Germinal center (tissue), 1 donor: Measurements from ENCODE around the gene ARID3A.
"Not testable (repeated sequence)": the region's sequence is repeated elsewhere in the genome, so short reads cannot be mapped to it uniquely, and the experiment has no call there.

ENCODE experiments used
- DNase-seq: peaks from one replicate; pipeline ENCODE4 v3.0.0; 2012; ENCODE audit warnings: mixed read lengths, low spot score

ARID3A gene, protein sequence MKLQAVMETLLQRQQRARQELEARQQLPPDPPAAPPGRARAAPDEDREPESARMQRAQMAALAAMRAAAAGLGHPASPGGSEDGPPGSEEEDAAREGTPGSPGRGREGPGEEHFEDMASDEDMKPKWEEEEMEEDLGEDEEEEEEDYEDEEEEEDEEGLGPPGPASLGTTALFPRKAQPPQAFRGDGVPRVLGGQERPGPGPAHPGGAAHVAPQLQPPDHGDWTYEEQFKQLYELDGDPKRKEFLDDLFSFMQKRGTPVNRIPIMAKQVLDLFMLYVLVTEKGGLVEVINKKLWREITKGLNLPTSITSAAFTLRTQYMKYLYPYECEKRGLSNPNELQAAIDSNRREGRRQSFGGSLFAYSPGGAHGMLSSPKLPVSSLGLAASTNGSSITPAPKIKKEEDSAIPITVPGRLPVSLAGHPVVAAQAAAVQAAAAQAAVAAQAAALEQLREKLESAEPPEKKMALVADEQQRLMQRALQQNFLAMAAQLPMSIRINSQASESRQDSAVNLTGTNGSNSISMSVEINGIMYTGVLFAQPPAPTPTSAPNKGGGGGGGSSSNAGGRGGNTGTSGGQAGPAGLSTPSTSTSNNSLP

DNA sequence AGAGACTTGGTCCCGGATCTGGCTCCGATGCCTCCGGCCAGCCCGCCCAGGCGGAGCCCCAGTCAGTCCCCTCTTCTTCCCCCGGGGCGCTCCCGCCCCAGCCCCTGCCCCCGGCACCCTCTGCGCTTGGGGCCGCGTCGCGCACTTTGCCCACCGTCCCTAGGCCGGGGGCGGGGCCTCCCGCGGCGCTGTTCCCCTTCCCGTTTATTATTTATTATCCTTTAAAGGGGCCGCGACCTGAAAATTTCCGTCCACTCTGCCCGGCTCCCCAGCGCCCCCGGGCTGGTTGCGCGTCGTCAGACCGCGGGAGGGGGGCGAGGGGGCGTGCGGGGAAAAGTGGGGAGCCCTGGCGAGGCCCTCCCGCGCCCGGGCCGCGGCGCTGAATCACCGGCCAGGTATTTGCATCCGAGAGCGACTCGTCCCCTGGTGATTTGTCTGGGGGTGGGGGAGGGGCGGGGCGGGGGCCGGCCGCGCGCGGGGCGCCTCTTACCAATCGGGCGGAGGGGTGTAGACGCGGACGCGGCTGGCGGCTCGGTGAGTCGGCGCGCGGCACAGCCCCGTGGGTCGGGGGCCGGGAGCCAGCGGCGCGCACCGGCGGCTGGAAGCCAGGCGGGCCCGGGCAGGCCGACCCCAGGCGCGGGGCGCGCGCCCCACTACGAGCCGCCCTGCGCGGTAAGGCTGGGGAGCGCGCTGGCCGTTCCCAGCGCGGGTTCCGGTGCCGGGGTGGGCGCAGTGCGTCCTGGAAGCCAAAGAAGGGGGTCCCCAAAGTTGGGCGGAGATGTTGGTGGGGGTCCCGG is at the start of gene ARID3A:
ARID3A (plus strand) TSS at position 510 of the 797 bp plus-strand sequence. CDS start 3,494 bp downstream, outside the sequence.
- DNase-seq, result peak; percentile 87

DNA sequence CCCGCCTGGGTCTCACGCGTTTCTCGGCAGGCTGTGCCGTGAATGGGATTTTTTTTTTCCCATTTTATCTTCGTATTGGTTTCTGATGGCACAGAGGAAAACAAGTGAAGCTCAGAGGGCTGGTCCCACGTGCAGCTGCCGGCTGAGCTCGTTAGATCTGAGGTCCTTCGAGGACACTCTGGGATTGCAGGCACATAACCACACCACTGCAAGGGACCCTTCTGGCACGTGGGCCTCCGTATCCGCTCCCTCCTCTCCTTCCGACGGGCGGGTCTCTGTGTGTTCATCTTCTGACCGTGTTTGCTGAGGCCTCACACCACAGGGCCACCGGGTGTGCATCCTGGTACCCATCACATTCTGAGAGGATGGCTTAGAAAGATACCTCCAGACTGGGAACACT is 49.7 kb upstream of the ARID3A start:
- DNase-seq, result no peak

DNA sequence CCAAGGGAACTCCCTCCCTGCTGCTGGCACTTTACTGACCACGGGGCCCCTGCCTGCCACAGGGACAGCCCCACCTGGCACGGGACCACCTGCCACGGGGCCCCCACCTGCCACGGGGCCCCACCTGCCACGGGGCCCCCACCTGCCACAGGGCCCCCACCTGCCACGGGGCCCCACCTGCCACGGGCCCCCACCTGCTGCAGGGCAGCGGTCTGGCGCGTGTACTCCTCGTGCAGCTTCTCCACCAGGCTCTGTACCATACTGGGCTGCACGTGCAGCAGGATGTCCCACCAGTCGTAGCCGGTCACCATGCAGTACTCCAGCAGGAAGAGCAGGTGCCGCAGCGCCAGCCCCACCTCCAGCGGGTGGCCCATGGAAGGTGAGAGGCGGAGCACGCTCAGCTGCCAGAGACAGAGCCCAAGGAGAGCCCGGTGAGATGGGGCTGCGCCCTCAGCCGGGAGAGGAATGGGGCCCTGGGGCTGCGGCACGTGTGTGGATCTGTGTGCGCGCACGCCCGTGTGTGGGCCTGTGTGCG is 49.0 kb upstream of the ARID3A start:
- DNase-seq, result no peak

DNA sequence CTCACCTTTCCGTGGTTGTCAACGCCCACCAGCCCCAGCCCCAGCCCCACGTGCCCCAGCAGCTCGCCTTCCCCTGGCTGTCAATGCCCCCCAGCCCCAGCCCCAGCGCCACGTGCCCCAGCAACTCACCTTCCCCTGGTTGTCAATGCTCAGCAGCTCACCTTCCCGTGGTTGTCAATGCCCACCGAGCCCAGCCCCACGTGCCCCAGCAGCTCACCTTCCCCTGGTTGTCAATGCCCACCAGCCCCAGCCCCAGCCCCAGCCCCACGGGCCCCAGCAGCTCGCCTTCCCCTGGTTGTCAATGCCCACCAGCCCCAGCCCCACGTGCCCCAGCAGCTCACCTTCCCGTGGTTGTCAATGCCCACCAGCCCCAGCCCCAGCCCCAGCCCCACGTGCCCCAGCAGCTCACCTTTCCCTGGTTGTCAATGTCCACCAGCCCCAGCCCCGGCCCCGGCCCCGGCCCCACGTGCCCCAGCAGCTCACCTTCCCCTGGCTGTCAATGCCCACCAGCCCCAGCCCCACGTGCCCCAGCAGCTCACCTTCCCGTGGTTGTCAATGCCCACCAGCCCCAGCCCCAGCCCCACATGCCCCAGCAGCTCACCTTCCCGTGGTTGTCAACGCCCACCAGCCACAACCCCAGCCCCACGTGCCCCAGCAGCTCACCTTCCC is 47.7 kb upstream of the ARID3A start:
- not testable (repeated sequence) for DNase-seq

DNA sequence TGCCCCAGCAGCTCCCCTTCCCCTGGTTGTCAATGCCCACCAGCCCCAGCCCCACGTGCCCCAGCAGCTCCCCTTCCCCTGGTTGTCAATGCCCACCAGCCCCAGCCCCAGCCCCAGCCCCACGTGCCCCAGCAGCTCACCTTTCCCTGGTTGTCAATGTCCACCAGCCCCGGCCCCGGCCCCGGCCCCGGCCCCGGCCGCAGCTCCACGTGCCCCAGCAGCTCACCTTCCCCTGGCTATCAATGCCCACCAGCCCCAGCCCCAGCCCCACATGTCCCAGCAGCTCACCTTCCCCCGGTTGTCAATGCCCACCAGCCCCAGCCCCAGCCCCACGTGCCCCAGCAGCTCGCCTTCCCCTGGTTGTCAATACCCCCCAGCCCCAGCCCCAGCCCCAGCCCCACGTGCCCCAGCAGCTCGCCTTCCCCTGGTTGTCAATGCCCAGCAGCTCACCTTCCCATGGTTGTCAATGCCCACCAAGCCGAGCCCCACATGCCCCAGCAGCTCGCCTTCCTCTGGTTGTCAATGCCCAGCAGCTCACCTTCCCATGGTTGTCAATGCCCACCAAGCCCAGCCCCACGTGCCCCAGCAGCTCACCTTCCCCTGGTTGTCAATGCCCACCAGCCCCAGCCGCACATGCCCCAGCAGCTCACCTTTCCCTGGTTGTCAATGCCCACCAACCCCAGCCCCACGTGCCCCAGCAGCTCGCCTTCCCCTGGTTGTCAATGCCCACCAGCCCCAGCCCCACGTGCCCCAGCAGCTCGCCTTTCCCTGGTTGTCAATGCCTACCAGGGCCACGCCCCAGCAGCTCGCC is 46.9 kb upstream of the ARID3A start:
- DNase-seq, result not testable (repeated sequence)

DNA sequence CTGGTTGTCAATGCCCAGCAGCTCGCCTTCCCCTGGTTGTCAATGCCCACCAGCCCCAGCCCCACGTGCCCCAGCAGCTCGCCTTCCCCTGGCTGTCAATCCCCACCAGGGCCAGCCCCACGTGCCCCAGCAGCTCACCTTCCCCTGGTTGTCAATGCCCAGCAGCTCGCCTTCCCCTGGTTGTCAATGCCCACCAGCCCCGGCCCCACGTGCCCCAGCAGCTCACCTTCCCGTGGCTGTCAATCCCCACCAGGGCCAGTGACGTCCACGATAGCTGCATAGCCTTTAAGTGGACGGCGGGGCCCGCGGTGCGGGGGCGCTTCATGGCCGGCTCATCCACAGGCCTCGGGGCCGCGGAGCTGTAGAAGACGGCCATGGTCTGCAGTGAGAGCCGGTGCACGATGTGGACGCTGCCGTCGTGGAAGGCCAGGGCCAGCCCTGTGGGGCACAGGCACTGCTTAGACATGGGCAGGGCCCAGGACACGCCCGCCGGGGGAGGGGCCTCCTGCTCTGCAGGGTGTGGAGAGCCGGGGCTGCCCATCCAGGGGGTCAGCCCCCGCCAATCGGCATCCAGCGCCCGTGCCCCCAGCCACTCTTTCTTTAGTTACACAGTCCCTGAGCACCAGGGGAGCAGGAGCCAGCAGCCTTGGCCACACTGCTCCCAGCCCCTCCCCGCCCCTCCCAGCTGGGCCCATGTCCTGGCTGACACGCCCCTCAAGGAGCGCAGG is 46.0 kb upstream of the ARID3A start:
- no peak for DNase-seq

DNA sequence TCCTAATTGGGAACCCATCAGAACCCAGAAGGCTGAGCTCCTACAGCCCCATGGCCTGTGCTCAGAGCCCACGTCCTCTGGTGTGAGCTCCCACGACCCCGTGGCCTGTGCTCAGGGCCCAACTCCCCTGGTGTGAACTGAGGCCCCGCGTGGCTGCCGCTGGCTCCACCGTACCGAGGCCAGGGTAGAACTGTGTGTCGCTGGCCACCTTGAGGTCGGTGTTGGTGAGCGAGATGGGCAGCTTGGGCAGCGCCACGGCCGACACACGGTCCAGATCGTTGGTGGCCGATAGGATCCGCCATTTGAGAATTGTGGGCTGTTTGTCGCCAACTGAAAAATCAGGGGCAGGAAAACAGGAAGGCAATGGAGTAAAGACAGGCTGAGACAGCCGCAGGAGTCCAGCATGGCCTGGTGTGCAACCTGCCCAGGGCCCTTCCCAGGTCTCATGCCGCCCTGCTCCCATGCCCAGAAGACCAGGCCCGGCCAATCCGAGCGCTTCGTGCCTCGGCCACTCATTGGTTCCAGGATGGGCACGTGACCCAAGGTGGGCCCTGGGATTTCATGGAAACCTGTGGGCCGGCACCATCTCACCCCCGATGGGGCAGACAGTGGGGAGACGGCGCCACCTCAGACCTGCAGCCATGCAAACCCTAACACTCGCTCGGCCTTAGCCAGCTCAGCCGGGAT is 44.3 kb upstream of the ARID3A start:
- DNase-seq, result no peak

DNA sequence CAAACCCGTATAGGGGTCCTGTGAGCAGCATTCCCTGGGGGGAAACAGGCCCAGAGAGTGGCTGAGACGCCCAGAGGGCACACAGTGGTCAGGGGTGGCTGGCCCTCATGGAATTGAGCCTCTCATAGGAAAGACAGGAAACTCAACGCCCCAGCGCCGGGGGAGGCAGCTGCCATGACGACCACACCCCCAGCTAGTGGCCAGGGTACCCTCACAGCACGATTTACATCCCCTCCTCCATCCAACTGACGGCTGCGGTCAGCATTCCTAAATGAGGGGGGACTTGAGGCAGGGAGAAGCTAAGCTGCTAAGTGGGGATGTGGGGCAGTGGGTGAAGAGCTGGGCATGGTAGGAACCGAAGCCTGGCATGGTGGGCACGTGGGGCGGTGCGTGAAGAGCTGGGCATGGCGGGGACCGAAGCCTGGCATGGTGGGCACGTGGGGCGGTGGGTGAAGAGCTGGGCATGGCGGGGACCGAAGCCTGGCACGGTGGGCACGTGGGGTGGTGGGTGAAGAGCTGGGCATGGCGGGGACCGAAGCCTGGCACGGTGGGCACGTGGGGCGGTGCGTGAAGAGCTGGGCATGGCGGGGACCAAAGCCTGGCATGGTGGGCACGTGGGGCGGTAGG is 42.9 kb upstream of the ARID3A start:
- no peak for DNase-seq

DNA sequence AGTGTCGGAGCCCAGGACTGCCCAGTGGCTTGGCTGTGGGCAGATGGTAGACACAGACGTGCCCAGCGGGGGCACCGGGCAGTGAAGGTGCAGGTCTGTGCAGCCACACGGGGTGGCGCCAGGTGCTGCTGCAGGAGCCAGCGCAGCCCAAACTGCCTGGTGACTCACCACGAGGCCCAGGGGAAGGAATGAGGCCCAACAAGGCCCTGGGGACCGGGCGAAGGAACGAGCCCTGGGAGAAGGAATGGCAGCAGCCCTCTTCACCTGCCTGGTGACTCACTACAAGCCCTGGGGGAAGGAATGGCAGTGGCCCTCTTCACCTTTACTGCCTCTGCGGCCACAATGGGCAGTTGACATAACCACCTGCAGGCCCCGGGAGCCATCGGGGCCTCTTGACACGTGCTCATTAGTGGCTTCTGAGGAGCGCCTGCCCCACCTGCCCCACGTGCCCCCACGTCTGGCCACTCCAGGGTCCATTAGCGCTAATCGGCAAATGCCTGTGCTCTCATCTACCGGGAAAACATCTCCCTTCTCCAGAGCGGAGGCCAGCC is 42.1 kb upstream of the ARID3A start:
- DNase-seq, result no peak

DNA sequence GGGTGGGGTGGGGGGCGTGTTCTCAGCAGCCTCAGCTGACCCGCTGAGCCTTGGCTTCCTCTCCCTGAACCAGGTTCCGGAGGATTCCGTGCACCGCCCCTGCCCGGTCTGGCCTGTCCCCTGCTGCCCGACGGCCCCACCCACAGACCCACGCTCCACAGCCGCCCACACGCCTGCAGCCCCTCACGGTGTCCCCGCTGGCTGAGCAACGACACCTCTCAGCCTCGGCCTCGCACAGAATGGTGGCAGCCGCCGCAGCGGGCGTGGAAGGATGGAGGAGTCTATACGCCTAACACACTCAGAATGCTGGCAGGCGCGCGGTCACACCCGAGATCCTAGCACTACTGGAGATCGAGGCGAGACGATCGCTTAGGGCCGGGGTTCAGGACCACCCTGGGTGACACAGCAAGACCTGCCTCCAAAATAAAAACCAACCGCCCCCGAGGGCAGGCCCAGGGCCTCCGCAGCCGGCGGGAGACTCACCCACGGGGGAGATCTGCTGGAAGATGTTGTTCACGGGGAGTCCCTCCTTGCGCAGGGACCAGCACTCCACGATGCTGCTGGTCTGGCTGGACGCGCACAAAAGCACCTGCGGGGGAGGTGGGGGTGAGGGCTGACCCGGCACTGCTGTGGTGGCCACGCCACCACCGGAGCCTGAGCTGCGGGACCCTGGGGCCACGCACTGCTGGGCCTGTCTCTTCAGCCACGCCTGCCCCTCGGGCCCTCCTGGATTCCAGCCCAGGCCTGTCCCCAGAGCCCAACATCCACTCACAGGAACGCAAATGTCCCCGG is 41.2 kb upstream of the ARID3A start:
- DNase-seq, result no peak

DNA sequence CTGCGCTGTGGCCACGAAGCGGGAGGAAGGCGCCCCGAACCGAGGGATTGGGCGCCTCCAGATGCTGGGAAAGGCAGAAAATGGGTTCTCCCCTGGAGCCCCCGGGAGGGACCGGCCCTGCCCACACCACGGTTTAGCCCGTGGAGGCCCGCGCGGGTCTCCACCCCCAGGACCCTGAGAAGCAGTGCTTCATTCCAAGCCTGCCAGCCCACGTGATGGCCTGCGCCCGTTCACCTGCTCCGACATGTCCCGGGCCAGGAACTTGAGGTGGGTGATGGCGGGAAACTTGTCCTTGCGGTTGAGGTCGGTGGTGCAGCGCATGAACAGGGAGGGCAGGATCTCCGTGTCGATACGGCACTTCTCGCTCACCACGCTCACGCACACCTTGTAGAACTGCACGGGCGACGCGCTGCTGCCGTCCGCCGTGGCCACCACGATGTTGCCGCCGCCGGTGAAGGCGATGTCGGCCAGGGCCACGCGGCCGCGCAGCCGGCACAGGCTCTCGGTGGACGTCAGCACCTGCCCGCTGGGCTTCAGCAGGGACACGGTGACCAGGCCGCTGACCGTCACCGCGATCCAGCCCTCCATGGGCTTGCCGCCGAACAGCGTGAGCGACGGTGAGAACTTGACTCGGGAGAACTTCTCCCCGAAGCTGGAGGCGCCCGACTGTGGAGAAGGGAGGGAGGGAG is 40.2 kb upstream of the ARID3A start:
- no peak for DNase-seq

DNA sequence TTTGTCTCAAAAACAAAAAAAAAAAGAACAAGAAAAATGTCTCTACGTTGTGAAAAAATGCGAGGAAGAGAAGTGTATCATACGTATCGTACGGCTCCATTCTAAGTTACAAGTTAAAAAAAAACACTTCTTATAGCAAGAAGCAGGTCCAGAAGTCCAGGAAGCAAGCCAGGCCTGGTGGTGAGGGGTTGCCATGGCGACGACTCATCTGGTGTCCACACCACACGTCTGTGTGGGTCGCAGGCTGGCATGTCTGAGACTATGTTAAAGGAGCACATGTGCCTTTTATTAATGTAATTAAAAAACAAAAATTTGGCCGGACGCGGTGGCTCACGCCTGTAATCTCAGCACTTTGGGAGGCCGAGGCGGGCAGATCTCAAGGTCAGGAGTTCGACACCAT is 38.8 kb upstream of the ARID3A start:
- DNase-seq, result no peak

DNA sequence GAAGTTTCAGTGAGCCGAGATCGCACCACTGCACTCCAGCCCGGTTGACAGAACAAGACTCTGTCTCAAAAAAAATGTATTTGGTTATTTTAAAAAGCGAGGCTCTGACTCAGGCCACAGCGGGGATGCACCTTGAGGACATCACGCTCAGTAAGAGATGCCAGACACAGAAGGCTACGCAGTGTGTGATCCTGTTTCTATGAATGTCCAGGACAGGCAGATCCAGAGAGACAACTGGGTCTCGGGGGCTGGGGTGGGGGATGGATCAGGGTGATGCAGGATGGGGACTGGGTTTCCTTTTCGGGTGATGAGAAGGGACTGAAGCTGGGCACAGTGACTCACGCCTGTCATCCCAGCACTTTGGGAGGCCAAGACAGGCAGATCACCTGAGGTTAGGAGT is 38.2 kb upstream of the ARID3A start:
- DNase-seq, result no peak

DNA sequence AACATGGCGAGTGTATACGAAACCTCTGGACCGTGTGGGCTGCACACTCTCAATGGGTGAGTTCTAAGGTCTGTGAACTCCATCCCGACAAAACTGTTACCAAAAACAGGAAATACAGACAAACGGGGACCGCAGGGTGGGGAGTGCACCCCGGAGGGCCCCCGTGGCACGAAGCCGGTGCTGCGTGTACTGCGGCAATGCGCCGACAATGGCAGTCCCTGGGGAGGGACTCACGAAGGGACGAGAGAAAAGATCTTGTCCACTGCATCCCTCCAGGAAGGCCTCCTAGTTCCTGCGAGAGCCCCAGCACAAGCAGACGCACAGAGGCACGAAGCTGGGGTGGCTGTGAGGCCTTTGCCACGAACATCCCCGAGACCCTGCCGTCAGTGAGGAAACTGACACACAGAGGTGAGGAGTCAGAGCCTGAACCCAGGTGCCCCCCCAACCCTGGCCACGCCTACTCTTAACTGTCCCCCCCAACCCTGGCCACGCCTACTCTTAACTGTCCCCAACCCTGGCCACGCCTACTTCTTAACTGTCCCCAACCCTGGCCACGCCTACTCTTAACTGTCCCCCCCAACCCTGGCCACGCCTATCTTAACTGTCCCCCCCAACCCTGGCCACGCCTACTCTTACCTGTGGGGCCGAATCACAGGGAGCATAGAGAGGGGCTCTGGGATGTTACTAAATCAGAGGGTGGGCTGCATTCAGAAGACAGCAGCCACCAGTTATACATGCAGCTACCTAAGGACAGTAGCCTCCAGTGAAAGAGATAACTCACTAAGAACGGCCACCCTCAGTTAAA is 37.1 kb upstream of the ARID3A start:
- DNase-seq, result no peak

DNA sequence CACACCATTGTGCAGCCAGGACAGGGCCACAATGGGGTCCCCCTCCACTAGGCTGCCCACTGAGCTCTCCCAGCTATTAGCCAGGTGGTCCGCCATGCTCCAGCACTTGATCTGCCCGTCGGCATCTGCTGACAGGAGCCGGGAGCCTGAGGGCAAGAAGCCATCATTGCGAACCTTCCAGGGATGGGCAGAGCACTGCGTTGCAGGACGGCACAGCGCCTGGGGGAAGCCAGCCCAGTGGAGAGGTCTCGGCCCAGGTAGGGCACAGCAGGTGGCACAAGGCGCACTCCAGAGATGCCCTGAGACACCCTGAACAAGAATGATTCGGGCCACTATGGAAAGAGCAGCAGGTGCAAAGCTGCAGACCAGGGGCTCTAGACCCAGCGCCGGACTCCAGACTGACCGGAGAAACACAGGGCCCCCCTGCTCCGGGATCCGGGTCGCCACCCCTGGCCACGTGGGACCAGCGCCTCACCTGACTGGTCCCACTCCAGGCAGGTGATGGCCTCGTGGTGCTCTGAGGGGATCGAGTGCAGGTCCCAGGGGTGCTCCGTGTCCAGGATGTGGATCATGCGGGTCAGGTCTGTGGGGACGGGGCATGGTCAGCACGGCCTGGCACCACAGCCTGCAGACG is 36.1 kb upstream of the ARID3A start:
- DNase-seq, result no peak

DNA sequence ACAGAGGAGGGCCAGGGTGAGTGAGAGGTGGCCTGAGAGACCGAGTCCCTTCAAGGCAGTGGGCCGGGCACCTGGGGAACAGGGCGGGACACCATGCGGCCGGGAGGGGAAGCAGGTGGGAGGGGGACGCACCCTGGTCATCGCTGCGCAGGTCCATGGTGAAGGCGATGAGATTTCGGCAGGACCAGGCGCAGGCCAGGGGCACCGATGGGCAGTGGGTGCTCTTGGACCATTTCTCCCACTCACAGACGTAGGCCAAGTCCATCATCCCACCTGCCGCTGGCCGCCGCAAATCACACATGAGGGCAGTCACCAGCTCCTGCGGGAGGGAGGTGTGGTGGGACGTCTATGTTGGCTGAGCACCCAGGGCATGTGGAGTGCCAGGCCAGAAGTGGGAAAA is 35.0 kb upstream of the ARID3A start:
- DNase-seq, result no peak
